HCT116 (cell line): ENCODE results near the gene DAAM1. TPM values are rescaled to one million over a fixed set of nuclear protein-coding genes. Genes with fewer than 3 reads are reported as not detected.

ENCODE experiments used
- ATAC-seq: fragments of 200-7000 bp; cut with Tn5 transposase; 2 replicates; pipeline ENCODE4 v1.9.1; 2020; ENCODE audit warnings: mild to moderate bottlenecking, moderate library complexity
- BruUV-seq: library from RNA; stranded (reverse); fragments of 400-500 nt; replicated peaks from 2 replicates; lab custom pipeline; 2021; lab: Mats Ljungman, UMichigan
- CTCF ChIA-PET: fragments of 300-600 bp; sonication (Branson Sonifier 250); formaldehyde crosslinking; loops from one replicate; lab custom pipeline; 2021; ENCODE audit warnings: antibody characterized with exemption; lab: Charles Lee
- POLR2A ChIA-PET: fragments of 300-600, 350-600 bp; sonication (Branson Sonifier 250); formaldehyde crosslinking; loops from one replicate; lab custom pipeline; 2021; ENCODE audit warnings: antibody characterized with exemption; lab: Charles Lee
- RAD21 ChIA-PET, 2 experiments: fragments of 300-600 bp; sonication (Branson Sonifier 250); formaldehyde crosslinking; loops; one replicate each; lab custom pipeline; 2023; ENCODE audit warnings: low total read pairs in 2 of 2; ENCODE audit not compliant: uncharacterized antibody in 2 of 2, unreplicated experiment in 2 of 2, low non-redundant PET in 1 of 2; lab: Charles Lee
- DNase-seq: peaks from one replicate; pipeline ENCODE4 v3.0.0-alpha.2; 2010; ENCODE audit warnings: low read depth, low spot score
- H2AFZ ChIP-seq: fragments of 200-600 bp; shearing (Covaris generic), sonication (generic); 2 replicates; pipeline ENCODE4 v1.6.1; 2017; ENCODE audit warnings: low read depth, mixed run types, mixed read lengths, antibody characterized with exemption, low read length; ENCODE audit not compliant: poor library complexity, severe bottlenecking
- H3K27ac ChIP-seq: 2 replicates; pipeline ENCODE4 v1.5.1; 2012; ENCODE audit warnings: low read depth, low read length
- H3K27me3 ChIP-seq: fragments of 200-600 bp; sonication (generic); 2 replicates; pipeline ENCODE4 v1.6.1; 2016; ENCODE audit warnings: mixed run types, low read length, mixed read lengths; ENCODE audit not compliant: insufficient read depth
- H3K36me3 ChIP-seq, 2 experiments: fragments of 200-500 bp in 1 of 2; fragments of 200-600 bp in 1 of 2; sonication (Bioruptor generic) in 1 of 2; sonication (generic) in 1 of 2; 2 replicates each; pipeline versions ENCODE4 v1.5.1 to v1.6.1; 2014 to 2016; ENCODE audit warnings: low read length in 2 of 2, inconsistent platforms in 1 of 2, mixed read lengths in 1 of 2, mixed run types in 1 of 2; ENCODE audit not compliant: insufficient read depth in 2 of 2, control insufficient read depth in 1 of 2
- H3K4me1 ChIP-seq, 2 experiments: fragments of 200-600 bp in 1 of 2; sonication (generic) in 1 of 2; 2 replicates each; pipeline versions ENCODE4 v1.5.1 to v1.6.1; 2012 to 2017; ENCODE audit warnings: low read length in 2 of 2, inconsistent platforms in 1 of 2, mild to moderate bottlenecking in 1 of 2, mixed read lengths in 1 of 2, mixed run types in 1 of 2, moderate library complexity in 1 of 2; ENCODE audit not compliant: insufficient read depth in 2 of 2, control insufficient read depth in 1 of 2
- H3K4me2 ChIP-seq: fragments of 200-600 bp; sonication (generic); 2 replicates; pipeline ENCODE4 v1.6.1; 2017; ENCODE audit warnings: mixed run types, low read length, mixed read lengths
- H3K4me3 ChIP-seq, 2 experiments: fragments of 200-600 bp in 1 of 2; sonication (generic) in 1 of 2; replicated peaks in 1 of 2; 2 replicates each; pipeline ENCODE4 v1.5.1; 2011 to 2016; ENCODE audit warnings: low read length in 2 of 2, control low read depth in 1 of 2, low read depth in 1 of 2, mild to moderate bottlenecking in 1 of 2, mixed read lengths in 1 of 2, mixed run types in 1 of 2
- H3K79me2 ChIP-seq: fragments of 200-600 bp; sonication (generic); 2 replicates; pipeline ENCODE4 v1.6.1; 2017; ENCODE audit warnings: mild to moderate bottlenecking, mixed run types, low read length, moderate library complexity, mixed read lengths; ENCODE audit not compliant: insufficient read depth
- H3K9ac ChIP-seq: fragments of 200-600 bp; sonication (generic); 2 replicates; pipeline ENCODE4 v1.6.1; 2016; ENCODE audit warnings: low read length, mixed read lengths
- H3K9me2 ChIP-seq: fragments of 200-600 bp; sonication (generic), shearing (Covaris generic); 2 replicates; pipeline ENCODE4 v1.6.1; 2017; ENCODE audit warnings: mixed run types, mild to moderate bottlenecking, moderate library complexity; ENCODE audit not compliant: insufficient read depth
- H3K9me3 ChIP-seq, 2 experiments: fragments of 200-500 bp in 1 of 2; fragments of 200-600 bp in 1 of 2; sonication (Bioruptor generic) in 1 of 2; sonication (generic) in 1 of 2; 2 replicates each; pipeline ENCODE4 v1.6.1; 2014 to 2017; ENCODE audit warnings: low read length in 2 of 2, mixed read lengths in 2 of 2, inconsistent platforms in 1 of 2, low read depth in 1 of 2, mild to moderate bottlenecking in 1 of 2, mixed run types in 1 of 2, moderate library complexity in 1 of 2; ENCODE audit not compliant: control insufficient read depth in 1 of 2, insufficient read depth in 1 of 2
- H4K20me1 ChIP-seq: fragments of 200-600 bp; sonication (generic), shearing (Covaris generic); 2 replicates; pipeline ENCODE4 v1.6.1; 2017; ENCODE audit warnings: mixed run types, mild to moderate bottlenecking, moderate library complexity; ENCODE audit not compliant: insufficient read depth
- CEBPB ChIP-seq: IDR thresholded peaks from 2 replicates; pipeline ENCODE4 v1.6.1; 2012; ENCODE audit warnings: low read depth
- EGR1 ChIP-seq: IDR thresholded peaks from 2 replicates; pipeline ENCODE4 v1.6.1; 2012; ENCODE audit warnings: low read depth
- ELF1 ChIP-seq: IDR thresholded peaks from 2 replicates; pipeline ENCODE4 v1.6.1; 2012; ENCODE audit warnings: low read depth, borderline replicate concordance
- EZH2phosphoT487 ChIP-seq: fragments of 200-600 bp; IDR thresholded peaks from 2 replicates; pipeline ENCODE4 v1.6.1; 2018; ENCODE audit warnings: antibody characterized with exemption, borderline replicate concordance
- FOSL1 ChIP-seq: IDR thresholded peaks from 2 replicates; pipeline ENCODE4 v1.6.1; 2012; ENCODE audit warnings: low read depth
- POLR2A ChIP-seq: IDR thresholded peaks from 2 replicates; pipeline ENCODE4 v1.7.0; 2011; ENCODE audit warnings: borderline replicate concordance; ENCODE audit not compliant: insufficient read depth, insufficient read length; ENCODE audit errors: extremely low read depth
- RAD21 ChIP-seq: IDR thresholded peaks from 2 replicates; pipeline ENCODE4 v1.6.1; 2012; ENCODE audit warnings: low read depth, mild to moderate bottlenecking
- SIN3A ChIP-seq: IDR thresholded peaks from 2 replicates; pipeline ENCODE4 v1.6.1; 2012; ENCODE audit warnings: low read depth
- TCF7L2 ChIP-seq: IDR thresholded peaks from 2 replicates; pipeline ENCODE4 v1.7.0; 2011; ENCODE audit warnings: borderline replicate concordance, inconsistent platforms; ENCODE audit not compliant: insufficient read depth, insufficient read length; ENCODE audit errors: extremely low read depth
- ZFX ChIP-seq: fragments of 450-650 bp; IDR thresholded peaks from 2 replicates; pipeline ENCODE4 v1.6.1; 2017
- ZNF274 ChIP-seq: fragments of 200-500 bp; sonication (Bioruptor generic); IDR thresholded peaks from 2 replicates; pipeline ENCODE4 v1.6.1; 2014; ENCODE audit warnings: mild to moderate bottlenecking, low read depth, low read length, inconsistent platforms
- intact Hi-C: fragments of 100-400 bp; cut with micrococcal nuclease; formaldehyde crosslinking; loops from 2 replicates; pipeline ENCODE4 v1.10.0; 2022
- total RNA-seq: library from RNA; stranded (reverse); gene quantifications from one replicate; pipeline ENCODE4 v1.2.1, GENCODE V29; 2021; ENCODE audit not compliant: unreplicated experiment
- TF ChIP-seq, protein P1 (sequence below), 3 experiments: fragments of 200-600 bp in 1 of 3; sonication (generic) in 1 of 3; IDR thresholded peaks in 2 of 3; conservative IDR thresholded peaks in 1 of 3; 2 replicates each; pipeline ENCODE4 v1.5.1; 2012 to 2017; ENCODE audit warnings: low read depth in 2 of 3, low read length in 2 of 3, antibody characterized with exemption in 1 of 3, borderline replicate concordance in 1 of 3, control low read depth in 1 of 3, mild to moderate bottlenecking in 1 of 3, mixed read lengths in 1 of 3, mixed run types in 1 of 3, moderate library complexity in 1 of 3; ENCODE audit not compliant: insufficient read depth in 1 of 3
- TF ChIP-seq, protein P2 (sequence below): IDR thresholded peaks from 2 replicates; pipeline ENCODE4 v1.6.1; 2011; ENCODE audit warnings: mild to moderate bottlenecking, low read length, moderate library complexity; ENCODE audit not compliant: insufficient replicate concordance; ENCODE audit errors: extremely low read depth
- TF ChIP-seq, protein P3 (sequence below): IDR thresholded peaks from 2 replicates; pipeline ENCODE4 v1.6.1; 2012
- TF ChIP-seq, protein P4 (sequence below): IDR thresholded peaks from 2 replicates; pipeline ENCODE4 v1.6.1; 2012; ENCODE audit warnings: low read depth

The DAAM1 gene
- total RNA-seq, 1 experiment from 2014 or later, result 10.7 TPM

DNA sequence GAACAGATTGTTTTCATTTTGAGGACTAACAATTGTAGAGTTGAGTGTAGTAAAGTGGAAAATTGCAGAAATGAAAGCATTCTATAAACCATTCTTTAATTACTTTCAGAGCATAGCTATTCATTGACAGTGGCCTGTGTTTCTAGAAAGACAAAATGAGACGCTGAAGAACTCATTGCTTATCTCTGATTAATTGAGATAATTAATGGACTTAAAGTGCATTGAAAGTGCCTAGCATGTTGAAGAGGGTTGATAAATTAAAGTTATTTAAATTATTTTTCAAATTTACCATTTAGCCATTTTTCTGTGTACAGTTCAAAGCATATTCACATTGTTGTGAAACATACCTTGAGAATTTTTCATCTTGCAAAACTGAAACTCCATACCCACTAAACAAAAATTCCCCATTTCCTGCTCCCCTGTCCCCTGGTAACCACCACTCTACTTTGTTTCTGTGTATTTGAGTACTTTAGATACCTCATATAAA, 57.4 kb downstream of the DAAM1 start:
- H3K4me2 ChIP-seq, result no peak overlapping the region
- no peaks in the 10 kb centered on the region for H3K79me2 ChIP-seq
- DNase-seq, result no peak
- ATAC-seq, result no peak
- TF ChIP-seq EZH2phosphoT487 (no peak), ZFX (no peak), SIN3A (no peak), EGR1 (no peak), TCF7L2 (no peak), POLR2A (no peak), RAD21 (no peak), ZNF274 (no peak), FOSL1 (no peak), CEBPB (no peak), ELF1 (no peak)
- TF ChIP-seq, protein P1, sequence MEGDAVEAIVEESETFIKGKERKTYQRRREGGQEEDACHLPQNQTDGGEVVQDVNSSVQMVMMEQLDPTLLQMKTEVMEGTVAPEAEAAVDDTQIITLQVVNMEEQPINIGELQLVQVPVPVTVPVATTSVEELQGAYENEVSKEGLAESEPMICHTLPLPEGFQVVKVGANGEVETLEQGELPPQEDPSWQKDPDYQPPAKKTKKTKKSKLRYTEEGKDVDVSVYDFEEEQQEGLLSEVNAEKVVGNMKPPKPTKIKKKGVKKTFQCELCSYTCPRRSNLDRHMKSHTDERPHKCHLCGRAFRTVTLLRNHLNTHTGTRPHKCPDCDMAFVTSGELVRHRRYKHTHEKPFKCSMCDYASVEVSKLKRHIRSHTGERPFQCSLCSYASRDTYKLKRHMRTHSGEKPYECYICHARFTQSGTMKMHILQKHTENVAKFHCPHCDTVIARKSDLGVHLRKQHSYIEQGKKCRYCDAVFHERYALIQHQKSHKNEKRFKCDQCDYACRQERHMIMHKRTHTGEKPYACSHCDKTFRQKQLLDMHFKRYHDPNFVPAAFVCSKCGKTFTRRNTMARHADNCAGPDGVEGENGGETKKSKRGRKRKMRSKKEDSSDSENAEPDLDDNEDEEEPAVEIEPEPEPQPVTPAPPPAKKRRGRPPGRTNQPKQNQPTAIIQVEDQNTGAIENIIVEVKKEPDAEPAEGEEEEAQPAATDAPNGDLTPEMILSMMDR (IDR thresholded peaks at IDR 0.05 in 2 of 3, conservative IDR thresholded peaks at IDR 0.05 in 1 of 3; ENCODE audit: borderline replicate concordance in 1 of 3, insufficient read depth in 1 of 3, low read depth in 2 of 3, low read length in 2 of 3), result no peak
- TF ChIP-seq, protein P2, sequence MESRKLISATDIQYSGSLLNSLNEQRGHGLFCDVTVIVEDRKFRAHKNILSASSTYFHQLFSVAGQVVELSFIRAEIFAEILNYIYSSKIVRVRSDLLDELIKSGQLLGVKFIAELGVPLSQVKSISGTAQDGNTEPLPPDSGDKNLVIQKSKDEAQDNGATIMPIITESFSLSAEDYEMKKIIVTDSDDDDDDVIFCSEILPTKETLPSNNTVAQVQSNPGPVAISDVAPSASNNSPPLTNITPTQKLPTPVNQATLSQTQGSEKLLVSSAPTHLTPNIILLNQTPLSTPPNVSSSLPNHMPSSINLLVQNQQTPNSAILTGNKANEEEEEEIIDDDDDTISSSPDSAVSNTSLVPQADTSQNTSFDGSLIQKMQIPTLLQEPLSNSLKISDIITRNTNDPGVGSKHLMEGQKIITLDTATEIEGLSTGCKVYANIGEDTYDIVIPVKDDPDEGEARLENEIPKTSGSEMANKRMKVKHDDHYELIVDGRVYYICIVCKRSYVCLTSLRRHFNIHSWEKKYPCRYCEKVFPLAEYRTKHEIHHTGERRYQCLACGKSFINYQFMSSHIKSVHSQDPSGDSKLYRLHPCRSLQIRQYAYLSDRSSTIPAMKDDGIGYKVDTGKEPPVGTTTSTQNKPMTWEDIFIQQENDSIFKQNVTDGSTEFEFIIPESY, result no peak
- TF ChIP-seq, protein P3, sequence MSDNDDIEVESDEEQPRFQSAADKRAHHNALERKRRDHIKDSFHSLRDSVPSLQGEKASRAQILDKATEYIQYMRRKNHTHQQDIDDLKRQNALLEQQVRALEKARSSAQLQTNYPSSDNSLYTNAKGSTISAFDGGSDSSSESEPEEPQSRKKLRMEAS, result no peak
- TF ChIP-seq, protein P4, sequence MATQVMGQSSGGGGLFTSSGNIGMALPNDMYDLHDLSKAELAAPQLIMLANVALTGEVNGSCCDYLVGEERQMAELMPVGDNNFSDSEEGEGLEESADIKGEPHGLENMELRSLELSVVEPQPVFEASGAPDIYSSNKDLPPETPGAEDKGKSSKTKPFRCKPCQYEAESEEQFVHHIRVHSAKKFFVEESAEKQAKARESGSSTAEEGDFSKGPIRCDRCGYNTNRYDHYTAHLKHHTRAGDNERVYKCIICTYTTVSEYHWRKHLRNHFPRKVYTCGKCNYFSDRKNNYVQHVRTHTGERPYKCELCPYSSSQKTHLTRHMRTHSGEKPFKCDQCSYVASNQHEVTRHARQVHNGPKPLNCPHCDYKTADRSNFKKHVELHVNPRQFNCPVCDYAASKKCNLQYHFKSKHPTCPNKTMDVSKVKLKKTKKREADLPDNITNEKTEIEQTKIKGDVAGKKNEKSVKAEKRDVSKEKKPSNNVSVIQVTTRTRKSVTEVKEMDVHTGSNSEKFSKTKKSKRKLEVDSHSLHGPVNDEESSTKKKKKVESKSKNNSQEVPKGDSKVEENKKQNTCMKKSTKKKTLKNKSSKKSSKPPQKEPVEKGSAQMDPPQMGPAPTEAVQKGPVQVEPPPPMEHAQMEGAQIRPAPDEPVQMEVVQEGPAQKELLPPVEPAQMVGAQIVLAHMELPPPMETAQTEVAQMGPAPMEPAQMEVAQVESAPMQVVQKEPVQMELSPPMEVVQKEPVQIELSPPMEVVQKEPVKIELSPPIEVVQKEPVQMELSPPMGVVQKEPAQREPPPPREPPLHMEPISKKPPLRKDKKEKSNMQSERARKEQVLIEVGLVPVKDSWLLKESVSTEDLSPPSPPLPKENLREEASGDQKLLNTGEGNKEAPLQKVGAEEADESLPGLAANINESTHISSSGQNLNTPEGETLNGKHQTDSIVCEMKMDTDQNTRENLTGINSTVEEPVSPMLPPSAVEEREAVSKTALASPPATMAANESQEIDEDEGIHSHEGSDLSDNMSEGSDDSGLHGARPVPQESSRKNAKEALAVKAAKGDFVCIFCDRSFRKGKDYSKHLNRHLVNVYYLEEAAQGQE, result no peak
- TF ChIP-seq, all 23 proteins: peak for 0
- H3K27me3 ChIP-seq, result no peaks in the 10 kb centered on the region
- ChIA-PET RAD21 (no interaction called here), POLR2A (no interaction called here), CTCF (no interaction called here)
- BruUV-seq, result no TSS peak
- no peaks in the 10 kb centered on the region for H4K20me1 ChIP-seq
- H3K4me1 ChIP-seq, result no peaks in the 10 kb centered on the region; a peak in 1 of 4 replicates
- no peaks in the 10 kb centered on the region for H3K36me3 ChIP-seq
- no peak overlapping the region for H3K27ac ChIP-seq
- H2AFZ ChIP-seq, result no peak overlapping the region
- no peaks in the 10 kb centered on the region for H3K9me2 ChIP-seq
- no peak overlapping the region for H3K9ac ChIP-seq
- H3K4me3 ChIP-seq, result no peak overlapping the region
- intact Hi-C loops, result no loop called here
- H3K9me3 ChIP-seq, result no peaks in the 10 kb centered on the region
